ENCODE data around the gene MAST2.
"Not testable (repeated sequence)": the region's sequence is repeated elsewhere in the genome, so short reads cannot be mapped to it uniquely, and the experiment has no call there.

MAST2 gene

DNA sequence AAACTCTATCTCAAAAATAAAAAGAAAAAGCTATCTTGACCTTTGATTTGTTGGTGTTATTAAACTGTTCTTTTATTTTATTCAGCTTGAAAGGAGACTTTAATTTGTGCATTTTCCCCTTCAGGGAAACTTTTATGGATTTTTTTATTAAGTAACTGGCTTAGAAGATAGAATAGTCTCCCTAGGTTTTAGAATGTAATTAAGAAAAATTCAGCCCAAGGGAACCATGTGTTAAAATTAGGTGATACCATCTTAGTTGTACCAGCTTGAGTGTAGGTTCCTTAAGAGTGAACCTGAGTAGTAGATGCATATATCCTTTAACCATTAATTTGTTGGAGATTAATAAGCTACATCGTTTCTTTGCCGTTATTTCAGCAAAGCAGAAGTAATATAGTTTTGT lies 11.4 kb downstream of the MAST2 start:
- no peak for DNase-seq (ENCODE audit: low spot score)

DNA sequence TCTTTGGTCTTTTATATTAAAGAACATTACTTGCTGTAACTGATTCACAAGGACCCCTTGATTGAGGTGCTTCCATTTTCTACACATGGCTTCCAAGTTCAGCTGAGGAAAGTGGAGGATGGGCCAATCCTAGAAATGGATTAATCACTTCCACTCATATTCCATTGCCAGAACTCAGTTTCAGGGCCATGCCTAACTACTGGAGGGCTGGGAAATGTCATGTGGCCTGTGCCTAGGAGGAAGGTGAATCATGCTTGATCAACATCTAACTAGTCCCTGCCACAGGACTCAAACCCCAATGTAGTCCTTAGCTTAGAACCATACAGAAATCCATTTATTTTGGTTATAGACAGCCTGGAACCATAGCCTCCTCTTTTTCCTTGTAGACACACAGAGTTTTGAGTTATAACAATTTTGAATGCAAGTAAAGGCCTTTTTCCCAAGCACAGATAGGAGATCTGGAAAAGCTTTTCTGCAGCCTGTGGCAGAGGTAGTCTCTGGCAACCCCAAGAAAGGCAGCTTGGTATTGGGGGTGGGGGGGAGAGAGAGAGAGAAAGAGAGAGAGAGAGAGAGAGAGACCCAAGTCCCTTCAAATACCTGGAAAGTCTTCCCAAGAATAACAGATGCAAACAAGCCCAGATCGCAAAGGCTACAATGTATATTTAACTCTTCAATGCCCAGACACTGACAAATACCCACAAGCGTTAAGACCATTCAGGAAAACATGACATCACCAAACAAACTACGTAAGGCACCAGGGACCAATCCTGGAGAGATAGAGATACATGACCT lies 12.5 kb downstream of the MAST2 start:
- DNase-seq (ENCODE audit: low spot score) = no peak

DNA sequence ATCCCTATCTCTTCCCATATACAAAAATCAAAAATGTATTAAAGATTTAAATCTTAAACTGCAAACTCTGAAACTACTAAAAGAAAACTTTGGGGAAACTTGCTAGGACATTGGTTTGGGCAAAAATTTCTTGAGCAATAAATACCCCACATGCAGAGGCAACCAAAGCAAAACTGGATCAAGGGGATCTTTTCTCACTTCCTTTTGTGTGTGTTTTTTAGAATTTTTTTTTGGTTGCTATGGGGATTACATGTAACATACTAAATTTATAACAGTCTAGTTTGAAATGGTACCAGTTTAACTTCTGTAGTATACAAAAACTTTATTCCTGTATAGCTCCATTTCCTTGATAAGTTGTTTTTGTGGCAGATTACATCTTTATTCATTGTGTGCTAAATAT lies 16.8 kb downstream of the MAST2 start:
- DNase-seq (ENCODE audit: low spot score) = no peak

DNA sequence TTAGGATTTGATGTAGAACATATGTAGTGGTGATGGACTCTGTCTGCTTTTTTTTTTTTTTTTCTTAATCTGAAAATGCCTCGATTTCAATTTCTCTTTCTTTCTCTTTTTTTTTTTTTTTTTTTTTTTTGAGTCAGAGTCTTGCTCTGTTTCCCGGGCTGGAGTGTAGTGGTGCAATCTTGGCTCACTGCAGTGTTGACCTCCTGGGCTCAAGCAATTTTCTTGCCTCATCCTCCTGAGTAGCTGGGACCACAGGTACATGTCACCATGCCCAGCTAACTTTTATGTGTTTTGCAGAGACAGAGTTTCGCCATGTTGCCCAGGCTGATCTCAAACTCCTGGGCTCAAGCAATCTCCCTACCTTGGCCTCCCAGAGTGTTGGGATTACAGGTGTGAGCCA lies 17.4 kb downstream of the MAST2 start:
- DNase-seq (ENCODE audit: low spot score) = no peak

DNA sequence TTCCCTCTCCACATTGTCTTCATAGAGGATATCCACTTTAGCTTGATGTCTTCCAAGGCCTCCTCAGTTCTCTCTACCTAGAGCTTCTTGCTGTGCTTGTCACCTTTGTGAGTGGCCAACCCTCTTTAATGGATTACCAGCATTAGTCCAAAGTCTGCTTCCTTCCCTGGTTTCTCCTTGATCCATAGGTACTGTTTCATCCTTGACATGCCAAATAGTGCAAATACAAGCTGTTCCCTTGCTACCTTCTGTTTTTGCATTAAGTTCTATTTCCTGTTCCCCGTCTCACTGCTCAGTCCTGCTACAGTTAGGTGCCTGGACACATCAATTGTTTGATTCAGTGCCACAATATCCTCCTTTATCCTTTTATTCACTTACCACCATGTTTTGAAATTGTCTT lies 19.2 kb downstream of the MAST2 start:
- no peak for DNase-seq (ENCODE audit: low spot score)

DNA sequence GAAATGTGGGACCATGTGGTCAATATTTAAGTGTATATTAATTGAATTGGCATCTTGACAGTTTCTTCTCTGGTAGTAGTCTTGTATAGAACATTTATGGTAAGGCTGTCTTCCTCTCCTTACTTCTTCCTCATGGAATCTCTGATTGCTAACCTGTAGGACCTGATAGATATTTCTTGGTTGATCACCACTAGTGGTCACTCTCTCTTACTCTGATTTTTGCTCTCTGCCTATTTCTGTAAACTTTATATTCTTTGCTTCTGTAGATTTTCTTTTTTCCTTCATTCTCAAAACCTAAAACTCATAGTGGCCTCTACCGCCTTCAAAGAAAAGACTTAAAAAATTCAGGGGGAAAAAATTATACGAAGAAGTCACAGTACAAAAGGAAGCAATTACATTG lies 21.2 kb downstream of the MAST2 start:
- no peak for DNase-seq (ENCODE audit: low spot score)

DNA sequence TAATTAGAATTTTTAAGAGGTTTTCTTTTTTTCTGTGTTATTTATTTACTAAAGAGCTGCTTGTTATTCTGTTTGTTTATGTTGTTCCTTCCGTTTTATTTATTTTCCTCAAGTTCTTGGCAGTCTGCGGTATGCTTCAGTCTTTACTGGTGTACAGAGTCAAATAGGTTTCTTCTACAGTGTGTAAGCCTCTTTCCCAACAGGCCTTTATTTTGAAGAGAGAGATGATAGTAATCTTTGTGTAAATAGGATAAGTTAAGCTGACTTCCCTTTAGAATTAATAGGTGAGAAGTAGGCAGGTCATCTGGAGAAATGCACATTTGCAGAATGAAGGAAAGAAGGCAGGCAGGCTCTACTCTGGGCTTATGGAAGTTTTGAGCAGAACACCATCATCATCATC lies 23.8 kb downstream of the MAST2 start:
- no peak for DNase-seq (ENCODE audit: low spot score)

DNA sequence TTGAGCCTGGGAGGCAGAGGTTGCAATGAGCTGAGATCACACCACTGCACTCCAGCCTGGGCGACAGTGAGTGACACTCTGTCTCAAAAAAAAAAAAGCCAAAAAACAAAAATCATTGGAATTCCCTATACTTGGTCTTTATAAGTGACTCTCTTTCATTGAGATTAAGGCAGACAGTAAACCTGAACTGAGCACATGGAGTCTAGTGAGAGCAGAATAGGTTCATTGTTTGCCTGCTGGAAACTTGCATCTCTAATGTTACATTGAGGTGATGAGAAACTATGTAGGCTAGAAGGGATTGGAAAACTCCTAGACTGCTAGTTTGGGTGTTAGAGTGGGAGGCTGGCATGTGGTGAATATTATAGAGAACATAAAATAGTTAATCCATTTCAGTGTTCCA lies 25.4 kb downstream of the MAST2 start:
- DNase-seq (ENCODE audit: low spot score) = no peak

DNA sequence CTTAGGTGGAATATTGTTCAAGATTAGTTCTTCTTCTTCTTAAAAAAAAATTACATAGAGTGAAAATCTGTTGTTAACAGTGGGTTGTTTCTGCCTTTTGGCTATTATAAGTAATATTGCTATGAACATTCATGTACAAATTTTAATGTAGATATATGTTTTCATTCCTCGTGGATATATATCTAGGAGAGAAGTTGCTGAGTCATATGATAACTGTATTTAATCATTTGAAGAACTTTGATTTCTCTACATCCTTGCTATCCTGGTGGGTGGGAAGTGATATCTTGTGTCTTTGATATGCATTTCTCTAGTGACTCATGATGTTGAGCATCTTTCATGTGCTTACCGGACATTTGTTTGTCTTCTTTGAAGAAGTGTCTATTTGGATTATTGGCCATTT lies 29.9 kb downstream of the MAST2 start:
- no peak for DNase-seq (ENCODE audit: low spot score)

DNA sequence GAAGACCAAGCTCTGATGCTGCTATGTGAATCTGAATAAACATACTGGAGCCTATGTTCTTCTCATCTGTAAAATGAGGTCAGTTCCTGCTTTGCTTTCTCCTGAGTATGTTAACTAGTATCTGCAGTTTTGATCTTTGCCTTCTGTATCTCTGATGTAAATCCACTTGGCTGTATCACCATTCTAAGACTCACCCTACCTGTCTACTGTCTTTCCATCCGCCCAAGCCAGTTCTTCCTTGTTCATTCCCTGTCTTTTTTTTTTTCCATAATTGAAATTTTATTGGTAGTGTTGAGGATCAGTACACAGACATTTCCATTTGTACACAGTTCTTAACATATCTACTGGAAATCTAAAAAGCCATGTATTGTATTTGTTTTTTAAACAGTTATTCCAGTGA lies 31.3 kb downstream of the MAST2 start:
- no peak for DNase-seq (ENCODE audit: low spot score)

DNA sequence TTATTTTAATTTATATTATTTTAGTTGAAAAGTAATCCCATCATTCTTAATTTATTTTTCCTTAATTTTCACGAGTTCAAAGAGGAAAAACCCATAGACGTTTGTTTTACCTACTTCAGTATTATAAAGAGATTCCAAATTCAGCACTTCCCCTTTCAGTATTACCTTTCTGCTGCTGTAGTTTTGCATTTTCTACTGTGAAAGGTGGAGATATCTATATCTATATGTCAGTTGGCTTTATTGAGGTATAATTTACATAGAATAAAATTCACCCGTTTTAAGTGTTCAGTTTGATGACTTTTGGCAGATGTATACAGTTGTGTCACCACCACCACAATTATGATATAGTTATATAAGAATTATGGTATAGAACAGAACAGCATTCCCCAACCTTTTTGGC lies 33.0 kb downstream of the MAST2 start:
- DNase-seq (ENCODE audit: low spot score) = no peak

DNA sequence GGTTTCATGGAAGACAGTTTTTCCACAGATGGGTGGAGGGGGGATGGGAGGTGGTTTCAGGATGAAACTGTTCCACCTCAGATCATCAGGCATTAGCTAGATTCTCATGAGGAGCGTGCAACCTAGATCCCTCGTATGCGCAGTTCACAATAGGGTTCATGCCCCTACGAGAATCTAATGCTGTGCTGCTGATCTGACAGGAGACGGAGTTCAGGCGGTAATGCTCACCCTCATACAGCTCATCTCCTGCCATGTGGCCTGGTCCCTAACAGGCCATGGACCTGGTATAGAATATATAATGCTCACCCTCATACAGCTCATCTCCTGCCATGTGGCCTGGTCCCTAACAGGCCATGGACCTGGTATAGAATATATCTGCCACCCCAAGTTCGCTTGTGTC lies 33.4 kb downstream of the MAST2 start:
- not testable (repeated sequence) for DNase-seq (ENCODE audit: low spot score)

DNA sequence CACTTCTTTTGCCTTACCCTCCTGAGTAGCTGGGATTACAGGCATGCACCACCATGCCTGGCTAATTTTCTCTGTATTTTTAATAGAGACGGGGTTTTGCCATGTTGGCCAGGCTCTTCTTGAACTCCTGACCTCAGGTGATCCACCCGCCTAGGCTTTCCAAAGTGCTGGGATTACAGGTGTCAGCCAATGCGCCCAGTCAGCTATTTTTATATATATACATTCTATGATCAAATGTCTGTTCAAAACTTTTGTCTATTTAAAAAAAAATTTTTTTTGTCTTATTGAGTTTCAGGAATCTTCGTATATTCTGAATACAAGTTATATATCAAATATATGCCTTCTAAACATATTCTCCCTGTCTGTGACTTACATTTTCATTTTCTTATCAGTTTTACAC lies 34.9 kb downstream of the MAST2 start:
- DNase-seq (ENCODE audit: low spot score) = not testable (repeated sequence)

DNA sequence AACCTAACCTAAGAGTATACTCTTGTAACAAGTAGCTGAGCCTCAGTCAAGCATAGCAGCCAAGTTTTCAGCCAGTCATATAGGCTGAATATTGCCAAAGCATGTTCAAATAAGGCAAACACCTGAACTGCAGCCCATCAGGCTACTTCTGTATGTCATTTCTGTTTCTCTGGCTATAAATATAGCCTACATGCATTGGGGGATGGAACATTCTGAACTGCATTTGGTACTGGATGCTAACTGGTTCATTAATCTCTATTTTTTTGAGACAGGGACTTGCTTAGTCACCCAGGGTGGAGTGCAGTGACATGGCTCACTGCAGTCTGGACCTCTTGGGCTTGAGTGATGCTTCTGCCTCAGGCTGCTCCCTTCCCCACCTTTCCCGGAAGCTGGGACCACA lies 37.3 kb downstream of the MAST2 start:
- DNase-seq (ENCODE audit: low spot score) = no peak

DNA sequence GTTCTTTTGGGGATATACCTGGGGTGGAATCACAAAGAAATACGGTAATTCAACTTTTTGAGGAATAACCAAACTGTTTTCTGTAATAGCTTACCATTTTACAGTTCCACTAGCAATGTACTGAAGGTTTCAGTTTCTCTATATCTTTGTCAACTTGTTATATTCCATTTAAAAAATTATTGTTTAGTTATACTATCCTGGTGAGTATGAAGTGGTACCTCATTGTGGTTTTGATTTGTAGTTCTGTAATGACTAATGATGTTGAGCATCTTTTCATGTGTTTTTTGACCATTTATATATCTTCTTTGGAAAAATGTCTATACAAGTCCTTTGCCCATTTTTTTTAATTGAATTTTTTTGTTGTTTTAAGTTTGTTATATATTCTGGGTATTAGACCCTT lies 39.4 kb downstream of the MAST2 start:
- DNase-seq (ENCODE audit: low spot score) = no peak

DNA sequence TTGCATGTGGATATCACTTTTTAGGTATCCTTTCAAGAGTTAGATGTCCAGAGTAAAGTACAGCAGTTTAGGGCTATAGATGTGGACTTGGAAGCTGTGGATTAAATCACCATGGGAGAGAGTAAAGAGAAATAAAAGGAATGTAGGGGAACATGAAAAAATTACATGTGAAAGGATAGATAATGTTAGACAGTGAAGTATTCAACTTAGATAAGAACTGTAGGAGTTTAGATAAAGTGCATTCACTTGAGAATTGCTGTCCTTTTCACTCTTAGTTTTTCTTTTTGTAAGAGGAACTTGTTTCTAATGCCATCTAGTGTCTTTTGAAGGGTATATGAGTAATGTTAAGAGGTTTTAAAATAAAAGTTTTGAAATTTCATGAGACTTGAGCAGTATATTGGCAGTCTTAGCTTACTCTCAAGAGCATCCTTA lies 40.1 kb downstream of the MAST2 start:
- DNase-seq (ENCODE audit: low spot score) = no peak

DNA sequence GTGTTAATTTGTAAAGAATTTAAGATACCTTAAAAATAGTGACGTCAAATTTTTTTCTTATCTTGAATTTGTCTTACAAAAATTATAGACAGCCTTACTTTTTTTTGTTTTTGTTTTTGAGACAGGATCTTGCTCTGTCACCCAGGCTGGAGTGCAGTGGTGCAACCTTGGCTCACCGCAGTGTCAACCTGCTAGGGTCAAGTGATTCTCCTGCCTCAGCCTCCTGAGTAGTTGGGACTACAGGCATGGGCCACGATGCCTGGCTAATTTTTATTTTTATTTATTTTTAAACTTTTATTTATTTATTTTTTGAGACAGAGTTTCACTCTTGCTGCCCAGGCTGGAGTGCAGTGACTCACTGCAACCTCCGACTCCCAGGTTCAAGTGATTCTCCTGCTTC lies 40.6 kb downstream of the MAST2 start:
- DNase-seq (ENCODE audit: low spot score) = not testable (repeated sequence)

DNA sequence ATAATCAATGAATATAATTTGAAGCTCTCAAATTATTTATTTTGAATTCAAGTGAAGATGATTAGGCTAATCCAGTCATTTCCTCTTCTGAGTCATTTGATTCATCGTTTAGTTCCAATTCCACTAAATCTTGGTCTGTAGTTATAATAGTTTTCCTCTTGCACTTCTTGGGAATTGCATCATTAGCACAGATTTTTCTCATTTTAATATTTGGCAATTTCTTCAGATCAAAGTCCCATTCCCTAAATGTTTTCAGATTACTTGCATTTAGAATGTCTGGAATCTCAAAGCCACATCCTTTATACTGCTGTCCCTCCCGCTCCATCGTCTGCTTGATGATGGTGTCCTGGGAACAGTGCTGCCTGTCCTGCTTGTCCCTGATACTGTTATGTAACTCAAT lies 43.5 kb downstream of the MAST2 start:
- DNase-seq (ENCODE audit: low spot score) = no peak

DNA sequence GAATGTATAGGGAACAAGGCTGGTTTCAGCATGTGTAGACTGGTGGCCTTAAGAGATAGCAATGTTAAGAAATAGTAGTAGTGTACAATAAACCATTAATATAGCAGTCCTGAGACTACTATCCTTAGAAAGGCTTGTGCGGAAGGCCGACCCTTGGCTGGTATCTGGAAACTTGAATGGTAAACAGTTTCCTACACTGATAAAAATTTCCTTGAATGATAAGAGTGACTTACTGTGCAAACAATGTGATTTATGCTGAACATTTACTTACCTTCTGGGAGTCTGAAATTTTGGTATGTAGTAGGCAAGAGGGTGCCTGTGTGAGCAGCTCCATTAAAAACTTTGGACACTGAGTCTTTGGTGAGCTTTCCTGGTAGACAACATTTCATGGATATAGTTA lies 44.7 kb downstream of the MAST2 start:
- DNase-seq (ENCODE audit: low spot score) = no peak

DNA sequence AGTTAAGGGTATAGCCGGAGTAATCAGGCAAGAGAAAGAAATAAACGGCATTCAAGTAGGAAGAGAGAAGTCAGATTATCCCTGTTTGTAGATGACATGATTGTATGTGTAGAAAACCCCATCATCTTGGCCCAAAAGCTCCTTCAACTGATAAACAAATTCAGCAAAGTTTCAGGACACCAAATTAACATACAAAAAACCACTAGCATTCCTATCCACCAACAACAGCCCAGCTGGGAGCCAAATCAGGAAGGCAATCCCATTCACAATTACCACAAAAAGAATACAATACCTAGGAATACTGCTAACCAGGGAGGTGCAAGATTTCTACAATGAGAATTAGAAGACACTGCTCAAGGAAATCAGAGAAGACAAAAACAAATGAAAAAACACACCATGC lies 45.3 kb downstream of the MAST2 start:
- no peak for DNase-seq (ENCODE audit: low spot score)

DNA sequence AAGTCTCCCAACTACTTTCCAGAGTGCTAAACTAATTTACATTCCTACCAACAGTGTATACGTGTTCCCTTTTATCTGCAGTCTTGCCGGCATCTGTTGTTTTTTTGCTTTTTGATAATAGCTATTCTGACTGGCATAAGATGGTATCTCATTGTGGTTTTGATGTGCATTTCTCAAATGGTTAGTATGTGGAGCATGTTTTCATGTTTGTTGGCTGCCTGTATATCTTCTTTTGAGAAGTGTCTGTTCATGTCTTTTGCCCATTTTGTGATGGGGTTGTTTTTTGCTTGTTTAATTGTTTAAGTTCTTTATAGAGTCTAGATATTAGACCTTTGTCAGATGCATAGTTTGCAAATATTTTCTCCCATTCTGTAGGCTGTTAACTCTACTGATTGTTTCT lies 46.6 kb downstream of the MAST2 start:
- DNase-seq (ENCODE audit: low spot score) = no peak

DNA sequence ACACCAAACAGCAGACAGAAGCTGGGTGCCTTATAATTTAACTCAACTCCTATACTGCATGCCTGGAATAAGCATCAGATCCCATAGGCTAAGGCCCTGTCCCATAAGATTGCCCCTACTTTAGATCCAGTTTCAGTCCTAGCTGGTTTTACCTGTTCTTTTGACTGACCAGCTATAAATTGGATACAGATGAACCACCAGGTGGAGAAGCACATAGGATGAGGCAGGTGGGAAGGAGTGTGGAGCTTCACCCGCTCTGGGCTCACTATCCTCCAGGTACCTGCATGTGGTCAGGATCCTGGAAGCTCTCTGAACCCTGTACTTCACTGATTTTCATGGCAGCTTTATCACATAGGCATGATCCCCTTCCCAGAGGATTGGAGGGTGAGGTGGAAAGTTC lies 51.3 kb downstream of the MAST2 start:
- DNase-seq (ENCODE audit: low spot score) = no peak

DNA sequence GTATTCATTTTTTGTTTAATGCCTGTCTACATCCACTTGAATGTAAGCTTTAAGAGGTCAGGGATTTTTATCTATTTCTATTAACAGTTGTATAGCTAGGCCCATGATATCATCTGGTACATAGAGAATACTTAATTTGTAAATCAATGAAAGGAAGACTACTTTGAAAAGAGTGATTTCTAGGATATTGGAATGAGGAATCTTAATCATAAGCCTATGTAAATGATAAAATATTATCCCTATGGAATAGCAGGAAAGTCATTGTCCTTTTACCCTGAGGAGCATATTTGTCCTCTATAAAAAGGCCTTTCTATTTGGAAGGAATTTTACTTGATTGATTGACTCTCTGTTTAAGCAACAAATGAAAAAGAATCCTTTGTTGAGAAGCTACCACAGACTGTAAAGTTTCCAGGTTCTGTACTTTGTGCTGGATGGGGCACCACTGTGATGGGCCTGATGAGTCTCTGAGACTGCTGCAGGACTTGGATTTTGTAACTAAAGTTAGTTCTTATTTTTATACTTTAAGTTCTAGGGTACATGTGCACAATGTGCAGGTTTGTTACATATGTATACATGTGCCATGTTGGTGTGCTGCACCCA lies 53.8 kb downstream of the MAST2 start:
- no peak for DNase-seq (ENCODE audit: low spot score)

All from CD4-positive, alpha-beta T cell treated with Interleukin-15 for 4 hours (primary cell).